DOHH2 (cell line): ENCODE measurements around the gene EPAS1.

Experiments used
- EZH2phosphoT487 ChIP-seq: fragments of 200-600 bp; sonication (generic); IDR thresholded peaks from 2 replicates; pipeline ENCODE4 v1.6.1; 2017; ENCODE audit warnings: borderline replicate concordance, mild to moderate bottlenecking, antibody characterized with exemption, low read length, moderate library complexity, mixed read lengths
- TF ChIP-seq, protein P1 (sequence below): fragments of 200-600 bp; sonication (generic); IDR thresholded peaks from one replicate; pipeline ENCODE4 v1.5.1; 2014; ENCODE audit warnings: antibody characterized with exemption, mild to moderate bottlenecking, low read depth, low read length; ENCODE audit not compliant: poor library complexity, severe bottlenecking

- TF ChIP-seq, protein P1, sequence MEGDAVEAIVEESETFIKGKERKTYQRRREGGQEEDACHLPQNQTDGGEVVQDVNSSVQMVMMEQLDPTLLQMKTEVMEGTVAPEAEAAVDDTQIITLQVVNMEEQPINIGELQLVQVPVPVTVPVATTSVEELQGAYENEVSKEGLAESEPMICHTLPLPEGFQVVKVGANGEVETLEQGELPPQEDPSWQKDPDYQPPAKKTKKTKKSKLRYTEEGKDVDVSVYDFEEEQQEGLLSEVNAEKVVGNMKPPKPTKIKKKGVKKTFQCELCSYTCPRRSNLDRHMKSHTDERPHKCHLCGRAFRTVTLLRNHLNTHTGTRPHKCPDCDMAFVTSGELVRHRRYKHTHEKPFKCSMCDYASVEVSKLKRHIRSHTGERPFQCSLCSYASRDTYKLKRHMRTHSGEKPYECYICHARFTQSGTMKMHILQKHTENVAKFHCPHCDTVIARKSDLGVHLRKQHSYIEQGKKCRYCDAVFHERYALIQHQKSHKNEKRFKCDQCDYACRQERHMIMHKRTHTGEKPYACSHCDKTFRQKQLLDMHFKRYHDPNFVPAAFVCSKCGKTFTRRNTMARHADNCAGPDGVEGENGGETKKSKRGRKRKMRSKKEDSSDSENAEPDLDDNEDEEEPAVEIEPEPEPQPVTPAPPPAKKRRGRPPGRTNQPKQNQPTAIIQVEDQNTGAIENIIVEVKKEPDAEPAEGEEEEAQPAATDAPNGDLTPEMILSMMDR = no peak
- TF ChIP-seq EZH2phosphoT487 = no peak
These were observed 97.7 kb downstream of the EPAS1 start for GRCh38 chr2:46394649-46395510.
